Measurements from ENCODE around the gene MARK2.

DNA sequence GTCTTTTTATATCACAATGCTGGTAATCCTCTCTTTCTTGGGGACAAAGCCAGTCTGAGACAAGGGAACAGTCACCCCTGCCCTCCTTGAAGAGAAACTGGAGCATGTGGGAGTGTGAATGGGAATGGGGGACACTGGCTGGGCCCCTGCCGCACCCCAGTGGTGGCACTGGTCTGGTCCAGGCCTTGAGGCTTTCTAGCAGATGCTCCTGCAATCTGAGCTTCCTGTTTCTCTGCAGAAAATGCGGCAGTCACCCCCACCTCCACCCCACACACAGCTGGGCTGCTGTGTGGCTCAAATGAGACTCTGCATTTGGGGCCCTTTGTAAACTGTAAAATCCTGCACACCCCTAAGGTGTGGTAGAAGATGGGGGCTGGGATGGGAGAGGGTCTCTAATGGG, 6.6 kb upstream of the MARK2 start:
- TF ChIP-seq, protein P1, sequence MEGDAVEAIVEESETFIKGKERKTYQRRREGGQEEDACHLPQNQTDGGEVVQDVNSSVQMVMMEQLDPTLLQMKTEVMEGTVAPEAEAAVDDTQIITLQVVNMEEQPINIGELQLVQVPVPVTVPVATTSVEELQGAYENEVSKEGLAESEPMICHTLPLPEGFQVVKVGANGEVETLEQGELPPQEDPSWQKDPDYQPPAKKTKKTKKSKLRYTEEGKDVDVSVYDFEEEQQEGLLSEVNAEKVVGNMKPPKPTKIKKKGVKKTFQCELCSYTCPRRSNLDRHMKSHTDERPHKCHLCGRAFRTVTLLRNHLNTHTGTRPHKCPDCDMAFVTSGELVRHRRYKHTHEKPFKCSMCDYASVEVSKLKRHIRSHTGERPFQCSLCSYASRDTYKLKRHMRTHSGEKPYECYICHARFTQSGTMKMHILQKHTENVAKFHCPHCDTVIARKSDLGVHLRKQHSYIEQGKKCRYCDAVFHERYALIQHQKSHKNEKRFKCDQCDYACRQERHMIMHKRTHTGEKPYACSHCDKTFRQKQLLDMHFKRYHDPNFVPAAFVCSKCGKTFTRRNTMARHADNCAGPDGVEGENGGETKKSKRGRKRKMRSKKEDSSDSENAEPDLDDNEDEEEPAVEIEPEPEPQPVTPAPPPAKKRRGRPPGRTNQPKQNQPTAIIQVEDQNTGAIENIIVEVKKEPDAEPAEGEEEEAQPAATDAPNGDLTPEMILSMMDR (IDR thresholded peaks at IDR 0.05), result no peak
- no peak for TF ChIP-seq POLR2A (IDR thresholded peaks at IDR 0.05)

Measured in heart left ventricle (tissue), 13 donors.